Measurements from ENCODE around the gene WIPF1.

WIPF1 gene

GRCh38 chr2:174597345-174598047, at the start of gene WIPF1:
Gene WIPF1, minus strand, starts transcription at chr2:174597804. Its CDS starts 12,231 bp downstream, at chr2:174585573.
- DNase-seq: no peak

GRCh38 chr2:174645296-174645695, 47.7 kb upstream of the WIPF1 start:
- DNase-seq: no peak

GRCh38 chr2:174644406-174644805, 46.8 kb upstream of the WIPF1 start:
- no peak for DNase-seq

- DNase-seq: no peak
Measured at GRCh38 chr2:174643356-174643755, 45.8 kb upstream of the WIPF1 start.

- no peak for DNase-seq
Measured at GRCh38 chr2:174641168-174641567, 43.6 kb upstream of the WIPF1 start.

GRCh38 chr2:174636987-174637386, 39.4 kb upstream of the WIPF1 start:
- no peak for DNase-seq

- DNase-seq: no peak
Measured at GRCh38 chr2:174635776-174636404, 38.3 kb upstream of the WIPF1 start.

GRCh38 chr2:174635015-174635593, 37.5 kb upstream of the WIPF1 start:
- no peak for DNase-seq

GRCh38 chr2:174634130-174635014, 36.8 kb upstream of the WIPF1 start:
- DNase-seq: no peak

GRCh38 chr2:174633623-174633930, 36.0 kb upstream of the WIPF1 start:
- DNase-seq: no peak

- DNase-seq: no peak
Measured at GRCh38 chr2:174632841-174633622, 35.4 kb upstream of the WIPF1 start.

GRCh38 chr2:174631009-174631981, 33.7 kb upstream of the WIPF1 start:
- DNase-seq: no peak

- DNase-seq: no peak
Measured at GRCh38 chr2:174630107-174630506, 32.5 kb upstream of the WIPF1 start.

- no peak for DNase-seq
Measured at GRCh38 chr2:174629506-174629905, 31.9 kb upstream of the WIPF1 start.

GRCh38 chr2:174628528-174629169, 31.0 kb upstream of the WIPF1 start:
- no peak for DNase-seq

- DNase-seq: no peak
Measured at GRCh38 chr2:174627216-174627615, 29.6 kb upstream of the WIPF1 start.

- no peak for DNase-seq
Measured at GRCh38 chr2:174624895-174625430, 27.4 kb upstream of the WIPF1 start.

- DNase-seq: no peak
Measured at GRCh38 chr2:174623690-174624089, 26.1 kb upstream of the WIPF1 start.

- DNase-seq: no peak
Measured at GRCh38 chr2:174623106-174623637, 25.6 kb upstream of the WIPF1 start.

GRCh38 chr2:174621323-174621722, 23.7 kb upstream of the WIPF1 start:
- no peak for DNase-seq

Data from NCI-H510A (cell line).